GM21576 (cell line): Measurements from ENCODE around the gene RTCB.

Experiments
- ATAC-seq: cut with Tn5 transposase; IDR thresholded peaks from one replicate; pipeline ENCODE4 v1.9.1; 2021; ENCODE audit warnings: mild to moderate bottlenecking, moderate library complexity; ENCODE audit not compliant: unreplicated experiment

The RTCB gene

GRCh38 chr22:32340411-32340810, 71.6 kb downstream of the RTCB start:
- ATAC-seq: no peak

GRCh38 chr22:32339190-32340012, 72.6 kb downstream of the RTCB start:
- no peak for ATAC-seq

GRCh38 chr22:32338757-32339156, 73.3 kb downstream of the RTCB start:
- ATAC-seq: no peak
